Measurements from ENCODE around the gene PLCD4. TPM values are rescaled to one million over a fixed set of nuclear protein-coding genes. Genes with fewer than 3 reads are reported as not detected.

Gene PLCD4
- total and polyA plus RNA-seq, 2 of the 8 experiments (the other 6 are each of a cell fraction or from before 2014, with no cell fraction given), result 0.21 to 0.50 TPM

DNA sequence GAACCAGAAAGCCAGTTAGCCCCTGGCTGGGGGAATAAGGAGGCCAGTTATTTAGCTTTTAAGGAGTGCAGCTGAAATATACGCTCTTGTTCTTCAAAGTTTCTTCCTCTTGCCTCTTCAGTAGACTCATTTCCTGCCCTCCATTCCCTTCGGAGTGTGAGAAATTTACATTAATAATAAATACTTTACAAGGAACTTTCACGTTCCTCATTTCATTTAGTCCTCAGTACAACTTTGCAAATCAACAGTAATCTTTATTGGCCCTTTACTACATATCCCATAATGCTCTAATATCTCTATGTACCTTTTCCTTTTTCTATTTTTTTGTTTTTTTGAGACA is 15.6 kb downstream of the PLCD4 start (continued):
- no peak for TF ChIP-seq NRF1 (IDR thresholded peaks at IDR 0.05; ENCODE audit: low read depth, low read length)
- TF ChIP-seq SIN3A (conservative IDR thresholded peaks at IDR 0.05 in 1 of 2, IDR thresholded peaks at IDR 0.05 in 1 of 2; ENCODE audit: low read depth in 1 of 2, low read length in 2 of 2), result no peak
- TF ChIP-seq TAF1 (IDR thresholded peaks at IDR 0.05; ENCODE audit: low read depth, low read length), result no peak
- TF ChIP-seq FOSL1 (IDR thresholded peaks at IDR 0.05; ENCODE audit: insufficient read depth, low read depth, low read length), result no peak
- no peak for TF ChIP-seq HDAC6 (IDR thresholded peaks at IDR 0.05; ENCODE audit: low read depth, low read length)
- no peak for TF ChIP-seq CEBPB (IDR thresholded peaks at IDR 0.05; ENCODE audit: low read depth, low read length)
- TF ChIP-seq KDM5A (IDR thresholded peaks at IDR 0.05; ENCODE audit: low read length), result no peak
- TF ChIP-seq SIX5 (IDR thresholded peaks at IDR 0.05; ENCODE audit: low read depth, low read length), result no peak
